GM06990 (cell line): ENCODE measurements around the gene THSD4.

Experiments used
- DNase-seq: peaks from one replicate; pipeline ENCODE4 v3.0.0-alpha.2; 2011; ENCODE audit not compliant: insufficient read length; ENCODE audit errors: extremely low read depth
- H3K27me3 ChIP-seq: replicated peaks from 2 replicates; pipeline ENCODE4 v1.6.0; 2011; ENCODE audit warnings: low read length; ENCODE audit not compliant: control insufficient read depth, insufficient read depth
- H3K36me3 ChIP-seq: 2 replicates; pipeline ENCODE4 v1.5.1; 2011; ENCODE audit warnings: low read length; ENCODE audit not compliant: control insufficient read depth, insufficient read depth
- H3K4me3 ChIP-seq: replicated peaks from 2 replicates; pipeline ENCODE4 v1.5.1; 2011; ENCODE audit warnings: low read depth, mild to moderate bottlenecking, control low read depth, low read length
- CTCF ChIP-seq: IDR thresholded peaks from 2 replicates; pipeline ENCODE4 v1.5.1; 2011; ENCODE audit warnings: low read length, control low read depth, mild to moderate bottlenecking, inconsistent platforms; ENCODE audit not compliant: insufficient read depth, poor library complexity, severe bottlenecking

THSD4 gene

GRCh38 chr15:71098920-71099319 lies 16.4 kb upstream of the THSD4 start:
- no peaks in the 10 kb centered on the region for H3K36me3 ChIP-seq
- H3K4me3 ChIP-seq = no peak overlapping the region
- no peak for DNase-seq
- no peaks in the 10 kb centered on the region for H3K27me3 ChIP-seq
- no peak for TF ChIP-seq CTCF

- DNase-seq = peak; percentile 29
- peak; percentile 49 for TF ChIP-seq CTCF
- H3K36me3 ChIP-seq = no peaks in the 10 kb centered on the region
- no peaks in the 10 kb centered on the region for H3K27me3 ChIP-seq
- no peak overlapping the region for H3K4me3 ChIP-seq
Measured at GRCh38 chr15:71103102-71103676, 12.1 kb upstream of the THSD4 start.

- no peak for TF ChIP-seq CTCF
- Histone ChIP-seq H3K4me3 (no peak overlapping the region), H3K27me3 (no peaks in the 10 kb centered on the region), H3K36me3 (no peaks in the 10 kb centered on the region)
- DNase-seq = no peak
Measured at GRCh38 chr15:71104636-71105035, 10.6 kb upstream of the THSD4 start.

GRCh38 chr15:71105444-71105843 lies 9.8 kb upstream of the THSD4 start:
- TF ChIP-seq CTCF = no peak
- no peaks in the 10 kb centered on the region for H3K36me3 ChIP-seq
- no peak for DNase-seq
- no peaks in the 10 kb centered on the region for H3K27me3 ChIP-seq
- no peak overlapping the region for H3K4me3 ChIP-seq

- DNase-seq = no peak
- Histone ChIP-seq H3K4me3 (no peak overlapping the region), H3K27me3 (no peaks in the 10 kb centered on the region), H3K36me3 (no peaks in the 10 kb centered on the region)
- TF ChIP-seq CTCF = no peak
Measured at GRCh38 chr15:71106802-71107500, 8.3 kb upstream of the THSD4 start.
